Activated CD4-positive, alpha-beta T cell treated with anti-CD3 and anti-CD28 coated beads, Interleukin-2, amount 10 ng/mL, durations not matched to agents 24 days and 14 days (primary cell): Measurements from ENCODE around the gene KCTD12. TPM values are rescaled to one million over a fixed set of nuclear protein-coding genes. Genes with fewer than 3 reads are reported as not detected.
"Not testable (repeated sequence)": the region's sequence is repeated elsewhere in the genome, so short reads cannot be mapped to it uniquely, and the experiment has no call there.

Experiments used
- DNase-seq: peaks from one replicate; pipeline ENCODE4 v3.0.0; 2022
- H3K27ac Mint-ChIP-seq: one replicate; pipeline ENCODE4 v1.8.0; 2022; ENCODE audit warnings: mild to moderate bottlenecking, mixed read lengths
- H3K27me3 Mint-ChIP-seq: one replicate; pipeline ENCODE4 v1.8.0; 2022; ENCODE audit warnings: mixed read lengths
- H3K36me3 Mint-ChIP-seq: one replicate; pipeline ENCODE4 v1.8.0; 2022; ENCODE audit warnings: low read depth, mild to moderate bottlenecking, mixed read lengths
- H3K4me1 Mint-ChIP-seq: one replicate; pipeline ENCODE4 v1.8.0; 2021; ENCODE audit warnings: mixed read lengths
- H3K4me3 Mint-ChIP-seq: one replicate; pipeline ENCODE4 v1.8.0; 2022; ENCODE audit warnings: mild to moderate bottlenecking, moderate library complexity, mixed read lengths
- H3K9me3 Mint-ChIP-seq: one replicate; pipeline ENCODE4 v1.8.0; 2021; ENCODE audit warnings: mixed read lengths
- intact Hi-C: fragments of 100-400 bp; cut with micrococcal nuclease; formaldehyde crosslinking; loops from one replicate; pipeline ENCODE4 v1.15.1; 2023
- total RNA-seq: library from RNA; stranded (reverse); gene quantifications from 2 replicates; pipeline ENCODE4 v1.2.3, GENCODE V29; 2022

Gene KCTD12
- total RNA-seq, 1 donor from 2014 or later: 11.8 TPM

DNA sequence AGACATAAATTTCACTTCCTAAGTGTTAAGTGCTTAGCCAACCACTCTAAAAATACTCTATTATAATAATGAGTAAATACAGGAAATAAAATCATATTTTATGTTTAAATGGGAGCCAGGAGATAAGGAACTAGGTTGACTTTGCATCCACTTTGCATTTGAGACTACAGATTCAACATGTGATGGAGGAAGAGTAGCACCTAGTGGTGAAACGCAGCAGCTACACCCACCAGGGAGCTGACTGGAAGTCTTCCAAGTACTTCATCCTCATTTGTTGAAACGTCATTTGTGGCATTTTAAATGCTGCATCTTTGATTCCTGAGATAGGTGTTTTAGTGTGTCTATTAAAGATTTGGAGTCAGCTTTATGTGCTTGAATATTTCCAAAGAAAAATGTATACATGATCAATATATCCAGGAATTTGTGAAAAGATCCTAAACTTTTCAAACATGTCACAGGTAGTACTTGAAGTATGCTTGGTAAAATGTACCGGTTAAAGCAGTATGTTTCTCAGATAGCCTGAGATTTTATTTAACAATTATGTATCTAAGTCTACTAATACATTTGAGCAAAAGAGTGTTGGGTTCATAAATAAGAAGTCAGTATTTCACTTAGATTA lies 17.4 kb upstream of the KCTD12 start:
- Mint-ChIP-seq H3K27me3 (peaks cover 30% of the 10 kb centered on the region), H3K4me3 (no peak overlapping the region), H3K27ac (no peak overlapping the region), H3K36me3 (no peaks in the 10 kb centered on the region), H3K4me1 (no peaks in the 10 kb centered on the region), H3K9me3 (peaks cover 7% of the 10 kb centered on the region)
- peak; percentile 90 for DNase-seq
- intact Hi-C loops: loop anchor here (1.0 to 5.0 kb wide), 5 partner anchors 81 to 1209 kb away; no protein-coding TSS in a partner anchor

- H3K4me1 Mint-ChIP-seq, H3K9me3 Mint-ChIP-seq, DNase-seq, H3K4me3 Mint-ChIP-seq, H3K27ac Mint-ChIP-seq, H3K36me3 Mint-ChIP-seq, intact Hi-C loops: not testable (repeated sequence)
- peaks cover 35% of the 10 kb centered on the region for H3K27me3 Mint-ChIP-seq
Observed at GRCh38 chr13:76899066-76899465, 12.9 kb upstream of the KCTD12 start.

GRCh38 chr13:76897171-76897570 lies 11.0 kb upstream of the KCTD12 start:
- intact Hi-C loops, H3K4me3 Mint-ChIP-seq, H3K27ac Mint-ChIP-seq, H3K36me3 Mint-ChIP-seq, H3K9me3 Mint-ChIP-seq, DNase-seq: not testable (repeated sequence)
- Mint-ChIP-seq H3K27me3 (peaks cover 35% of the 10 kb centered on the region), H3K4me1 (peaks cover 12% of the 10 kb centered on the region)

DNA sequence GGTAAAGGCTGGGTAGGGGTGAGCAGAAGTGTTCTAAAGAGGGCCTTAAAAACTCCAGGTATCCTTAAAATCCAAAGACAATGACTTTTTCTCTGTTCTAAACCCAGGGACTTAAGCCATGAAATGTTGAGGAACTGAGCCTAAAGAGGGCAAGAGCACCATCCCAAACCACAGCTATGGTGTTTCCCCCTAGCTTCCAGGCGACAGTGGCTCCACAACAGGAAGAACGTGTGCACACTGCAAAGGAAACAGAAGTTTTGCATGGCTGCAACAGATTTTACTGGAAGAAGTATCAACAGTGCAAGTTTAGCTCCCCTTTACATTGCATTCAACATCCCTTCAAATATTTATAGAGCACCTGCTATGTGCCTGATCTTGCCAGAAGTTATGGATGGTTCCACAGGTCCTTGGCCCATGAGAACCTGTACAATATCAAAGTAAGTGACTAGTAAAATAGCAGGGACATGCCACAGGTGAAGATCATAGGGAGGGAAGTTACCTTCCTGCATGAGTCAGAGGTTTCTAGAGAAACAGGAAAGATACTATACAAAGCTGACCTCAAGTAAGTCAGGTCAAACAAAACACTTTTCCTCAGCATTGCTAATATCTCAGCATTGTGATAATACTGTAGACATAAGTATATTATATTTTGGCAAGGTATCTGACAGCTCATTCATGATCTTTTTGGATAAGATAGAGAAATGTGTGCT lies 8.4 kb upstream of the KCTD12 start:
- H3K36me3 Mint-ChIP-seq: no peaks in the 10 kb centered on the region
- H3K4me1 Mint-ChIP-seq: peaks cover 12% of the 10 kb centered on the region
- no peak for DNase-seq
- no peak overlapping the region for H3K27ac Mint-ChIP-seq
- H3K27me3 Mint-ChIP-seq: peaks cover 42% of the 10 kb centered on the region
- peaks cover 7% of the 10 kb centered on the region for H3K9me3 Mint-ChIP-seq
- intact Hi-C loops: no loop called here
- no peak overlapping the region for H3K4me3 Mint-ChIP-seq

GRCh38 chr13:76892488-76892887 lies 6.3 kb upstream of the KCTD12 start:
- intact Hi-C loops: no loop called here
- Mint-ChIP-seq H3K36me3 (no peaks in the 10 kb centered on the region), H3K27me3 (peaks cover 52% of the 10 kb centered on the region), H3K9me3 (no peaks in the 10 kb centered on the region), H3K27ac (no peak overlapping the region), H3K4me3 (no peak overlapping the region), H3K4me1 (peaks cover 12% of the 10 kb centered on the region)
- no peak for DNase-seq

GRCh38 chr13:76890021-76890420 lies 3.8 kb upstream of the KCTD12 start:
- intact Hi-C loops: no loop called here
- no peak overlapping the region for H3K4me3 Mint-ChIP-seq
- H3K27ac Mint-ChIP-seq: no peak overlapping the region
- H3K9me3 Mint-ChIP-seq: no peaks in the 10 kb centered on the region
- peaks cover 52% of the 10 kb centered on the region for H3K27me3 Mint-ChIP-seq
- no peaks in the 10 kb centered on the region for H3K36me3 Mint-ChIP-seq
- peaks cover 20% of the 10 kb centered on the region for H3K4me1 Mint-ChIP-seq
- no peak for DNase-seq

DNA sequence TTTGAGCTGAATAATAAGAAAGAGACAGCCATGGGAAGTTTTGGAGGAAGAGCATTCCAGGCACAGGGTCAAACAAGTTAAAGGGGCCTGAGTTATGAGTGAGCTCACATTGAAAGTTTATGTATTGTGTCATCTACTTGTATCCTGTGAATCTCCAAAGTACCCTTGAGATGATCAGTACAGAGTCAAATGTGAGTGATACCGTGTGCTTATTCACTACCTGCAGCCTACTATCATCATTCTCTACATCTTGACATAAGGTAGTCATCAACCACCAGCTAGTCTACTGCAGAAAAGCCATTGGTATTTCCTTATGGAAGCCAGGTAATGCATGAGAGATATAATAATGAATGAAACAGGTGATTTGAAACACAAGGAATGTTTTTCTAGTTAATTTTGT lies 3.0 kb upstream of the KCTD12 start:
- Mint-ChIP-seq H3K4me3 (no peak overlapping the region), H3K36me3 (no peaks in the 10 kb centered on the region), H3K9me3 (no peaks in the 10 kb centered on the region), H3K27me3 (peaks cover 56% of the 10 kb centered on the region), H3K4me1 (peaks cover 20% of the 10 kb centered on the region), H3K27ac (no peak overlapping the region)
- intact Hi-C loops: loop anchor here (5.0 kb wide), 5 partner anchors 62 to 1522 kb away; partner anchors contain the start of genes MYCBP2 and SLAIN1
- no peak for DNase-seq

DNA sequence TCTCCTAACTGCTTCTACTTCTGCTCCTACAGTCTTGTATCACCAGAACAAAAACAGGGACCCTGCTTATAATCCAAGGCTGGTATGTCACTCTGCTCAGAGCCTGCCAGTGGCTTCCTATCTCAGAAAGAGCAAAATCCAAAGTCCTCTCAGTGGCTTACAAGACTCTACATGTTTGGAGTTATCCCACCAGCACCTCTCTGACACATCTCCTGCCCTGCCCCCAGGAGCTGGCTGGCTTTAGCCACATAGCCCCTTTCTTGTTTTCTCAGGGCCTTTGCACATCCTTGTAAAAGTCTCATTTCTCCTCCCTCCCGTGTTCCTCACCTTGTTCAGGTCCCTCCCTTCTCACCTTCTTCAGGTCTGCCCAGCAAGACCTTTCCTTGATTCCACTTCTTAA lies 2.2 kb upstream of the KCTD12 start:
- H3K4me3 Mint-ChIP-seq: no peak overlapping the region
- H3K27me3 Mint-ChIP-seq: peaks cover 53% of the 10 kb centered on the region
- H3K4me1 Mint-ChIP-seq: peaks cover 22% of the 10 kb centered on the region
- H3K36me3 Mint-ChIP-seq: no peaks in the 10 kb centered on the region
- H3K27ac Mint-ChIP-seq: no peak overlapping the region
- intact Hi-C loops: loop anchor here (1.0 to 5.0 kb wide), 6 partner anchors 9 to 1521 kb away; partner anchors contain the start of genes MYCBP2 and SLAIN1
- no peaks in the 10 kb centered on the region for H3K9me3 Mint-ChIP-seq
- DNase-seq: no peak

DNA sequence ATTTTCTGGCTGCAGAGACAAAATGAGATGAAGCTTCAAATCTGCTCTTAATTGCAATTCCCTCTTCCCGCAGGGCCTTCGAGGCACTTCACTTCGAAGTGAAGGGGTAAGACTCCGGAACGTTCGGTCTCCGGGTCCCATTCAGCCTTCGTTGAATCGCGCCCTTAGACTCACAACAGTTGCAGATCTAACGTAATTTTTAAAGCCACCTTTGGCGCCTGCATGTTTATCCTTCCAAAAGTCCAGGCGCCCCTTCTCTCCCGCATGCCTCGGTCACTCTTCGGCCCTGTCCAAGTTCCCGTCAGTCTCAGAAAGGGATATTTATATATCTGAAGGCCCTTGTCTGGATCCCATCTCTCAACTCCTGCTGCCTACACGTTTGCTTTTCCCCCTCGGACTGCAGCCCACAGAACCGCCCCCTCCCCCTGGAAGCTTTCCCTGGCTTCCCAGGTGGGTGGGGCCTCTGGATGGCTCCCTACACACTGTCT lies 915 bp upstream of the KCTD12 start:
- H3K4me1 Mint-ChIP-seq: peaks cover 26% of the 10 kb centered on the region
- peaks cover 4% of the 10 kb centered on the region for H3K36me3 Mint-ChIP-seq
- peak overlapping the region; percentile 54 for H3K27ac Mint-ChIP-seq

GRCh38 chr13:76886005-76886291 lies 257 bp downstream of the KCTD12 start:
- intact Hi-C loops: loop anchor here (1.0 to 5.0 kb wide), 6 partner anchors 59 to 1519 kb away; partner anchors contain the start of genes MYCBP2 and SLAIN1
- no peak for DNase-seq
- H3K4me1 Mint-ChIP-seq: peaks cover 26% of the 10 kb centered on the region
- peaks cover 4% of the 10 kb centered on the region for H3K36me3 Mint-ChIP-seq
- no peaks in the 10 kb centered on the region for H3K9me3 Mint-ChIP-seq
- peak overlapping the region; percentile 87 for H3K27ac Mint-ChIP-seq
- peak overlapping the region; percentile 78 for H3K4me3 Mint-ChIP-seq
- peaks cover 40% of the 10 kb centered on the region for H3K27me3 Mint-ChIP-seq

More for the DNA sequence above, 915 bp upstream of the KCTD12 start:
- DNase-seq: no peak
- Mint-ChIP-seq H3K4me3 (peak overlapping the region; percentile 89), H3K27me3 (peaks cover 47% of the 10 kb centered on the region), H3K9me3 (no peaks in the 10 kb centered on the region)
- intact Hi-C loops: loop anchor here (5.0 kb wide), 5 partner anchors 60 to 1520 kb away; partner anchors contain the start of genes MYCBP2 and SLAIN1

- H3K9me3 Mint-ChIP-seq: no peaks in the 10 kb centered on the region
- DNase-seq: peak; percentile 87
- H3K27me3 Mint-ChIP-seq: peaks cover 36% of the 10 kb centered on the region
- intact Hi-C loops: loop anchor here (1.0 to 5.0 kb wide), 6 partner anchors 58 to 1518 kb away; partner anchors contain the start of genes MYCBP2 and SLAIN1
- H3K27ac Mint-ChIP-seq: peak overlapping the region; percentile 87
- peaks cover 4% of the 10 kb centered on the region for H3K36me3 Mint-ChIP-seq
- peak overlapping the region; percentile 85 for H3K4me3 Mint-ChIP-seq
- peaks cover 26% of the 10 kb centered on the region for H3K4me1 Mint-ChIP-seq
Observed at GRCh38 chr13:76885203-76886004, 801 bp downstream of the KCTD12 start.

GRCh38 chr13:76884907-76885202 lies 1.4 kb downstream of the KCTD12 start:
- H3K27ac Mint-ChIP-seq: peak overlapping the region; percentile 80
- peaks cover 32% of the 10 kb centered on the region for H3K27me3 Mint-ChIP-seq
- peak overlapping the region; percentile 85 for H3K4me3 Mint-ChIP-seq
- peaks cover 4% of the 10 kb centered on the region for H3K36me3 Mint-ChIP-seq
- DNase-seq: no peak
- peaks cover 29% of the 10 kb centered on the region for H3K4me1 Mint-ChIP-seq
- intact Hi-C loops: loop anchor here (5.0 kb wide), 5 partner anchors 58 to 1518 kb away; partner anchors contain the start of genes MYCBP2 and SLAIN1
- no peaks in the 10 kb centered on the region for H3K9me3 Mint-ChIP-seq

- Mint-ChIP-seq H3K27ac (peak overlapping the region; percentile 80), H3K36me3 (peaks cover 4% of the 10 kb centered on the region), H3K4me1 (peaks cover 32% of the 10 kb centered on the region), H3K9me3 (no peaks in the 10 kb centered on the region), H3K27me3 (peaks cover 27% of the 10 kb centered on the region), H3K4me3 (peak overlapping the region; percentile 85)
- intact Hi-C loops: no loop called here
- DNase-seq: peak; percentile 65
Observed at GRCh38 chr13:76884186-76884906, 1.9 kb downstream of the KCTD12 start.
